CD14-positive monocyte (primary cell): ENCODE measurements around the gene ZFHX3. TPM values are rescaled to one million over a fixed set of nuclear protein-coding genes. Genes with fewer than 3 reads are reported as not detected.

Experiments used
- DNase-seq, 3 donors: peaks; one replicate each; pipeline ENCODE4 v3.0.0-alpha.2; 2011 to 2022
- H2AFZ ChIP-seq: 2 replicates; pipeline ENCODE4 v1.6.0; 2012; ENCODE audit warnings: mild to moderate bottlenecking, low read depth, low read length, inconsistent platforms; ENCODE audit not compliant: insufficient read depth, poor library complexity, severe bottlenecking
- H3K27ac ChIP-seq, 2 donors: 1 replicate in 1 of 2; 2 replicates in 1 of 2; pipeline ENCODE4 v1.5.1; 2012 to 2013; ENCODE audit warnings: low read length in 2 of 2, control low read depth in 1 of 2, inconsistent platforms in 1 of 2, low read depth in 1 of 2, mild to moderate bottlenecking in 1 of 2
- H3K27me3 ChIP-seq, 2 donors: one replicate each; pipeline versions ENCODE4 v1.6.0 to v1.6.1; 2011 to 2013; ENCODE audit warnings: low read length in 2 of 2; ENCODE audit not compliant: control insufficient read depth in 2 of 2, insufficient read depth in 2 of 2
- H3K36me3 ChIP-seq, 2 donors: replicated peaks in 1 of 2; 1 replicate in 1 of 2; 2 replicates in 1 of 2; pipeline versions ENCODE4 v1.5.1 to v1.6.1; 2012 to 2013; ENCODE audit warnings: low read length in 2 of 2, control low read depth in 1 of 2, inconsistent platforms in 1 of 2, mild to moderate bottlenecking in 1 of 2; ENCODE audit not compliant: insufficient read depth in 2 of 2, control insufficient read depth in 1 of 2
- H3K4me1 ChIP-seq, 2 donors: 1 replicate in 1 of 2; 2 replicates in 1 of 2; pipeline versions ENCODE4 v1.5.1 to v1.6.1; 2012 to 2013; ENCODE audit warnings: low read length in 2 of 2, control low read depth in 1 of 2, inconsistent platforms in 1 of 2, mild to moderate bottlenecking in 1 of 2, moderate library complexity in 1 of 2; ENCODE audit not compliant: insufficient read depth in 2 of 2, control insufficient read depth in 1 of 2
- H3K4me2 ChIP-seq: replicated peaks from 2 replicates; pipeline ENCODE3; 2012; ENCODE audit warnings: low read length, moderate library complexity, mild to moderate bottlenecking; ENCODE audit not compliant: poor library complexity, severe bottlenecking; ENCODE audit errors: extremely low read depth
- H3K4me3 ChIP-seq, 3 experiments: fragments of 200-600 bp in 1 of 3; sonication (generic) in 1 of 3; replicated peaks in 1 of 3; 1 replicate in 2 of 3; 2 replicates in 1 of 3; pipeline ENCODE4 v1.5.1; 2011 to 2013; ENCODE audit warnings: low read length in 3 of 3, mild to moderate bottlenecking in 3 of 3, control low read depth in 2 of 3, low read depth in 2 of 3, inconsistent platforms in 1 of 3, moderate library complexity in 1 of 3
- H3K79me2 ChIP-seq: 2 replicates; pipeline ENCODE4 v1.6.0; 2012; ENCODE audit warnings: mild to moderate bottlenecking, control low read depth, inconsistent platforms, low read length, moderate library complexity; ENCODE audit not compliant: insufficient read depth
- H3K9ac ChIP-seq: 2 replicates; pipeline ENCODE4 v1.6.0; 2017; ENCODE audit warnings: low read length, mild to moderate bottlenecking; ENCODE audit not compliant: insufficient read depth, poor library complexity, severe bottlenecking
- H3K9me3 ChIP-seq, 2 donors: replicated peaks in 1 of 2; 1 replicate in 1 of 2; 2 replicates in 1 of 2; pipeline versions ENCODE4 v1.5.1 to v1.6.1; 2012 to 2013; ENCODE audit warnings: low read length in 2 of 2, control low read depth in 1 of 2; ENCODE audit not compliant: control insufficient read depth in 1 of 2, insufficient read depth in 1 of 2
- H4K20me1 ChIP-seq: 2 replicates; pipeline ENCODE4 v1.6.0; 2012; ENCODE audit warnings: mild to moderate bottlenecking, low read length, control low read depth, moderate library complexity; ENCODE audit not compliant: insufficient read depth
- H3K27ac Mint-ChIP-seq, 7 donors: one replicate each; pipeline ENCODE4 v1.8.0; 2020; ENCODE audit warnings: mild to moderate bottlenecking in 7 of 7, mixed read lengths in 7 of 7, moderate library complexity in 6 of 7, inconsistent platforms in 2 of 7
- H3K27me3 Mint-ChIP-seq, 3 donors: one replicate each; pipeline ENCODE4 v1.8.0; 2021 to 2022; ENCODE audit warnings: low read depth in 3 of 3, mild to moderate bottlenecking in 3 of 3, mixed read lengths in 3 of 3, moderate library complexity in 3 of 3, inconsistent platforms in 1 of 3
- H3K36me3 Mint-ChIP-seq, 2 donors: one replicate each; pipeline ENCODE4 v1.8.0; 2020; ENCODE audit warnings: mixed read lengths in 2 of 2, inconsistent platforms in 1 of 2, mild to moderate bottlenecking in 1 of 2
- H3K4me1 Mint-ChIP-seq: one replicate; pipeline ENCODE4 v1.8.0; 2020; ENCODE audit warnings: mild to moderate bottlenecking, mixed read lengths
- H3K4me3 Mint-ChIP-seq, 2 donors: one replicate each; pipeline ENCODE4 v1.8.0; 2020; ENCODE audit warnings: mild to moderate bottlenecking in 2 of 2, mixed read lengths in 2 of 2, moderate library complexity in 1 of 2
- H3K9me3 Mint-ChIP-seq, 7 donors: one replicate each; pipeline ENCODE4 v1.8.0; 2020 to 2022; ENCODE audit warnings: mixed read lengths in 7 of 7, mild to moderate bottlenecking in 6 of 7, moderate library complexity in 6 of 7, inconsistent platforms in 2 of 7
- WGBS: methylation state at CpG from one replicate; pipeline ENCODE4 v1.1.5; 2013; ENCODE audit warnings: missing lambda C conversion rate; ENCODE audit not compliant: insufficient coverage; 5-methylcytosine and 5-hydroxymethylcytosine counted together
- intact Hi-C, 2 donors: fragments of 100-400 bp; cut with micrococcal nuclease; formaldehyde crosslinking; loops; one replicate each; pipeline versions ENCODE4 v1.15.0 to v1.15.1; 2023
- polyA plus RNA-seq, 3 donors: library from polyadenylated mRNA; depleted of rRNA in 1 of 3; unstranded in 2 of 3; stranded (reverse) in 1 of 3; fragments of 300-500 nt in 2 of 3; fragments of >200 nt in 1 of 3; fragmentation: Illumina TruSeq in 2 of 3; gene quantifications; 1 replicate in 2 of 3; 2 replicates in 1 of 3; pipeline ENCODE4 v1.2.3, GENCODE V29; 2012 to 2021
- TF ChIP-seq, protein P1 (sequence below): fragments of 200-600 bp; IDR thresholded peaks from one replicate; pipeline ENCODE4 v1.8.0; 2022; ENCODE audit warnings: antibody characterized with exemption, mild to moderate bottlenecking

Gene ZFHX3
- polyA plus RNA-seq, 3 donors, result 0.42 to 4.2 (median 0.43) TPM

DNA sequence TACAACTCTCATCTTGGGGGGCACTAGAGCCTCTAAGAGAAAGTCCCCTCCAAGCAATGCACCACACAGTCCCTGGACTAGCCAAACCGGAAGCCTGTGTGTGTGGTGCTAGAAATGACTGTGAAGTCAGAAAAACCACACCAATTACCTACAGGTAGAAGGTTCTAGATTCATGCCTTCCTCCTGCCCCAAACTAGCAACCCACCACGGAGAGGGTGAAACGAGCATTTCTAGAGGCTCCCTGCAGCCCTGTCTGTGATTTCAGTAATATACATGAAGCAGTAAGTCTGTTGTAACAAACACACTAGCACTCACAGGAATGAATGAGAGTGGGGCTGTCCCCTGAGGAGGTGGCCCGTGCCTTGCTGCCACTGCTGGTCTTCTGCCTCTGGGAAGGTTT, 13.6 kb downstream of the ZFHX3 start:
- no peak overlapping the region for H3K9ac ChIP-seq
- H3K4me1 Mint-ChIP-seq, result peaks cover 47% of the 10 kb centered on the region
- H3K4me3 Mint-ChIP-seq, result peak overlapping the region in 1 of 2 donors; percentile 6
- H3K4me1 ChIP-seq, result peaks cover 31 to 33% of the 10 kb centered on the region in 2 donors
- H3K36me3 Mint-ChIP-seq, result peaks cover 7 to 10% of the 10 kb centered on the region in 2 donors
- H3K4me2 ChIP-seq, result no peak overlapping the region
- no peaks in the 10 kb centered on the region for H3K9me3 Mint-ChIP-seq
- H3K9me3 ChIP-seq, result no peaks in the 10 kb centered on the region
- no peak for DNase-seq
- peaks cover 2 to 16% of the 10 kb centered on the region in 2 donors for H3K27me3 ChIP-seq
- H4K20me1 ChIP-seq, result peaks cover 96% of the 10 kb centered on the region
- no peak overlapping the region for H3K27ac Mint-ChIP-seq
- peaks cover 17% of the 10 kb centered on the region for H3K79me2 ChIP-seq
- H2AFZ ChIP-seq, result no peak overlapping the region
- TF ChIP-seq, protein P1, sequence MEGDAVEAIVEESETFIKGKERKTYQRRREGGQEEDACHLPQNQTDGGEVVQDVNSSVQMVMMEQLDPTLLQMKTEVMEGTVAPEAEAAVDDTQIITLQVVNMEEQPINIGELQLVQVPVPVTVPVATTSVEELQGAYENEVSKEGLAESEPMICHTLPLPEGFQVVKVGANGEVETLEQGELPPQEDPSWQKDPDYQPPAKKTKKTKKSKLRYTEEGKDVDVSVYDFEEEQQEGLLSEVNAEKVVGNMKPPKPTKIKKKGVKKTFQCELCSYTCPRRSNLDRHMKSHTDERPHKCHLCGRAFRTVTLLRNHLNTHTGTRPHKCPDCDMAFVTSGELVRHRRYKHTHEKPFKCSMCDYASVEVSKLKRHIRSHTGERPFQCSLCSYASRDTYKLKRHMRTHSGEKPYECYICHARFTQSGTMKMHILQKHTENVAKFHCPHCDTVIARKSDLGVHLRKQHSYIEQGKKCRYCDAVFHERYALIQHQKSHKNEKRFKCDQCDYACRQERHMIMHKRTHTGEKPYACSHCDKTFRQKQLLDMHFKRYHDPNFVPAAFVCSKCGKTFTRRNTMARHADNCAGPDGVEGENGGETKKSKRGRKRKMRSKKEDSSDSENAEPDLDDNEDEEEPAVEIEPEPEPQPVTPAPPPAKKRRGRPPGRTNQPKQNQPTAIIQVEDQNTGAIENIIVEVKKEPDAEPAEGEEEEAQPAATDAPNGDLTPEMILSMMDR, result no peak
- no peaks in the 10 kb centered on the region for H3K36me3 ChIP-seq
- no CpG with 5 or more reads among the region's 4 CpGs for WGBS
- no peak overlapping the region for H3K27ac ChIP-seq
- intact Hi-C loops, result no loop called here
- no peak overlapping the region for H3K4me3 ChIP-seq
- H3K27me3 Mint-ChIP-seq, result peaks cover 30 to 47% (median 36%) of the 10 kb centered on the region in 3 donors

DNA sequence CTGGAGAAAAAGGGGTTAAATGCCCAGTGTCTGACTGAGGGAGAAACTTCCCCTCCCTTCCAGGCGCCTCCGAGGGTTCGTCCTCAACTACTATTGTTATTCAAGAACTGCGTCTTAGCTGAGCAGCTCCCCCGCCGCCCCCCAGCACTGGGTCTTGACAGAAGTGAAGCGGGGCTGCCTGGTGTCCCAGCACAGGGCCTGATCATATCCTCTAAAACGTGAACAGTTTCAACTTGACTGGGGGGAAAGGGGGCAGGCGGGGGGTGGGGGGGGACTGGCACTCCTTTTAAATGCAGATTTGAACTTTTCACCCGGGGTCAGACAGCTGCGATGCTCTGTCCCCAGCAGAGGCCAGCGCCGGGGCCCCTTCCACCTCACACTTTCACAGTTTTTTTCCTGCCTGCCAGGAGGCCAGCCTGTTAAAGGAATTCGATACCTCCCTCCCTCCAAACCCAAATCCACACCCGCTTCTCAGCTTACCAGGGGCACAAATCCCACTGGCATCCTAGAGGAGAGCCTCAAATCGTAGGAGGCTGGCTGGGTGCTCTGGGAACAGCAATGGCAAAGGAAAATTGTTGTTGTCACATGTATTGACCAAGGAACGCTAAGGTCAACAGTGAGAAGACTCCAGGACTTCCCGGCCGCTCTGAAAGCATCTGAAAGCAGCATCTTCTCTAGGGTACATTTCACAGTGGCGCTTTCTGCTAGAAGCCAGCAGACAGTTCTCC, 14.5 kb downstream of the ZFHX3 start:
- Mint-ChIP-seq H3K9me3 (no peaks in the 10 kb centered on the region), H3K4me1 (peaks cover 47% of the 10 kb centered on the region), H3K36me3 (peaks cover 7 to 13% of the 10 kb centered on the region in 2 donors), H3K4me3 (peak overlapping the region in 1 of 2 donors; percentile 4), H3K27ac (peak overlapping the region in 1 of 7 donors; percentile 49), H3K27me3 (peaks cover 30 to 47% (median 36%) of the 10 kb centered on the region in 3 donors)
- H3K4me2 ChIP-seq, result no peak overlapping the region
- intact Hi-C loops, result no loop called here
- H3K9ac ChIP-seq, result no peak overlapping the region
- TF ChIP-seq, protein P1, result no peak
- H3K9me3 ChIP-seq, result no peaks in the 10 kb centered on the region
- 92% methylated on average over 10 of the region's 20 CpGs for WGBS
- peaks cover 31 to 33% of the 10 kb centered on the region in 2 donors for H3K4me1 ChIP-seq
- no peak for DNase-seq
- no peaks in the 10 kb centered on the region for H3K36me3 ChIP-seq
- peaks cover 98% of the 10 kb centered on the region for H4K20me1 ChIP-seq
- no peak overlapping the region for H3K4me3 ChIP-seq
- H3K79me2 ChIP-seq, result peaks cover 12% of the 10 kb centered on the region
- H2AFZ ChIP-seq, result no peak overlapping the region
- H3K27me3 ChIP-seq, result peaks cover 2 to 16% of the 10 kb centered on the region in 2 donors
- H3K27ac ChIP-seq, result no peak overlapping the region
